HEK293 (cell line): ENCODE data around the gene TES.

Experiments
- CTCF ChIA-PET: fragments of 350-600 bp; formaldehyde crosslinking; extraction: SDS; loops from one replicate; lab custom pipeline; 2021; ENCODE audit warnings: antibody characterized with exemption; lab: Yijun Ruan, JAX
- POLR2A ChIA-PET: fragments of 300-600 bp; formaldehyde crosslinking; extraction: SDS; loops from one replicate; lab custom pipeline; 2020; ENCODE audit warnings: antibody characterized with exemption, inconsistent platforms; lab: Yijun Ruan, JAX
- H3K27ac ChIP-seq: fragments of 200-500 bp; sonication (Bioruptor generic); 2 replicates; pipeline ENCODE4 v1.5.1; 2014; ENCODE audit warnings: low read depth, low read length, control low read depth, inconsistent platforms; ENCODE audit errors: extremely low read depth
- H3K36me3 ChIP-seq, 2 experiments: fragments of 200-500 bp in 1 of 2; sonication (Bioruptor generic) in 1 of 2; 1 replicate in 1 of 2; 2 replicates in 1 of 2; pipeline ENCODE4 v1.5.1; 2014 to 2017; ENCODE audit warnings: inconsistent platforms in 2 of 2, low read length in 2 of 2; ENCODE audit not compliant: control insufficient read depth in 2 of 2, insufficient read depth in 1 of 2
- H3K4me1 ChIP-seq: fragments of 200-500 bp; sonication (Bioruptor generic); 2 replicates; pipeline ENCODE4 v1.5.1; 2014; ENCODE audit warnings: mild to moderate bottlenecking, low read length, inconsistent platforms; ENCODE audit not compliant: control insufficient read depth, insufficient read depth
- H3K4me3 ChIP-seq: 2 replicates; pipeline ENCODE4 v1.5.1; 2011; ENCODE audit warnings: low read depth, mild to moderate bottlenecking, control low read depth, low read length, moderate library complexity
- H3K9me3 ChIP-seq: fragments of 200-500 bp; sonication (Bioruptor generic); 2 replicates; pipeline ENCODE4 v1.5.1; 2014; ENCODE audit warnings: low read depth, low read length, inconsistent platforms; ENCODE audit not compliant: control insufficient read depth, insufficient read depth
- BCL11A ChIP-seq: fragments of 450-650 bp; formaldehyde crosslinking; IDR thresholded peaks from 2 replicates; pipeline ENCODE4 v1.5.1; 2016; ENCODE audit warnings: low read depth, missing biosample characterization, missing genetic modification characterization
- BCL11B ChIP-seq: fragments of 450-650 bp; formaldehyde crosslinking; IDR thresholded peaks from 2 replicates; pipeline ENCODE4 v1.5.1; 2016; ENCODE audit warnings: low read depth, missing biosample characterization, missing genetic modification characterization
- FEZF1 ChIP-seq: fragments of 450-650 bp; formaldehyde crosslinking; IDR thresholded peaks from 2 replicates; pipeline ENCODE4 v1.5.1; 2016; ENCODE audit warnings: missing biosample characterization, missing genetic modification characterization
- HOXA7 ChIP-seq: sonication (generic); formaldehyde crosslinking; IDR thresholded peaks from 2 replicates; pipeline ENCODE4 v1.8.1; 2022; ENCODE audit warnings: missing genetic modification reagents, borderline replicate concordance
- MZF1 ChIP-seq: fragments of 450-650 bp; formaldehyde crosslinking; IDR thresholded peaks from 2 replicates; pipeline ENCODE4 v1.5.1; 2017; ENCODE audit warnings: missing biosample characterization, missing genetic modification characterization, borderline replicate concordance
- REPIN1 ChIP-seq: fragments of 450-650 bp; formaldehyde crosslinking; IDR thresholded peaks from 2 replicates; pipeline ENCODE4 v1.5.1; 2017; ENCODE audit warnings: missing biosample characterization, missing genetic modification characterization, low read depth
- SETDB1 ChIP-seq: IDR thresholded peaks from one replicate; pipeline ENCODE4 v1.6.1; 2017; ENCODE audit warnings: mild to moderate bottlenecking, low read length, moderate library complexity, mixed read lengths; ENCODE audit not compliant: insufficient read length
- WT1 ChIP-seq: fragments of 450-650 bp; formaldehyde crosslinking; IDR thresholded peaks from 2 replicates; pipeline ENCODE4 v1.5.1; 2016; ENCODE audit warnings: missing biosample characterization, missing genetic modification characterization
- ZBTB48 ChIP-seq: fragments of 450-650 bp; formaldehyde crosslinking; IDR thresholded peaks from 2 replicates; pipeline ENCODE4 v1.5.1; 2016; ENCODE audit warnings: missing biosample characterization, missing genetic modification characterization
- ZEB2 ChIP-seq: fragments of 450-650 bp; formaldehyde crosslinking; IDR thresholded peaks from 2 replicates; pipeline ENCODE4 v1.5.1; 2016; ENCODE audit warnings: missing biosample characterization, missing genetic modification characterization
- ZNF174 ChIP-seq: fragments of 450-650 bp; formaldehyde crosslinking; IDR thresholded peaks from 2 replicates; pipeline ENCODE4 v1.5.0; 2017; ENCODE audit warnings: missing biosample characterization, mild to moderate bottlenecking, missing genetic modification characterization
- ZNF248 ChIP-seq: fragments of 450-650 bp; formaldehyde crosslinking; IDR thresholded peaks from 2 replicates; pipeline ENCODE4 v1.5.1; 2017; ENCODE audit warnings: missing biosample characterization, missing genetic modification characterization
- ZNF266 ChIP-seq: fragments of 450-650 bp; formaldehyde crosslinking; IDR thresholded peaks from 2 replicates; pipeline ENCODE4 v1.5.1; 2016; ENCODE audit warnings: missing biosample characterization, missing genetic modification characterization, low read depth
- ZNF302 ChIP-seq: fragments of 450-650 bp; formaldehyde crosslinking; IDR thresholded peaks from 2 replicates; pipeline ENCODE4 v1.5.1; 2016; ENCODE audit warnings: missing biosample characterization, missing genetic modification characterization, low read depth
- ZNF350 ChIP-seq: fragments of 450-650 bp; formaldehyde crosslinking; IDR thresholded peaks from 2 replicates; pipeline ENCODE4 v1.5.0; 2017; ENCODE audit warnings: missing biosample characterization, mild to moderate bottlenecking, missing genetic modification characterization
- ZNF473 ChIP-seq: fragments of 450-650 bp; formaldehyde crosslinking; IDR thresholded peaks from 2 replicates; pipeline ENCODE4 v1.5.1; 2017; ENCODE audit warnings: missing biosample characterization, missing genetic modification characterization
- ZNF549 ChIP-seq: fragments of 450-650 bp; IDR thresholded peaks from 2 replicates; pipeline ENCODE4 v1.5.1; 2018; ENCODE audit warnings: missing biosample characterization, missing genetic modification characterization, mild to moderate bottlenecking, inconsistent platforms, moderate library complexity
- ZNF561 ChIP-seq: fragments of 450-650 bp; IDR thresholded peaks from 2 replicates; pipeline ENCODE4 v1.5.1; 2018; ENCODE audit warnings: missing biosample characterization, missing genetic modification characterization, borderline replicate concordance
- ZNF621 ChIP-seq: fragments of 450-650 bp; formaldehyde crosslinking; IDR thresholded peaks from 2 replicates; pipeline ENCODE4 v1.5.1; 2017; ENCODE audit warnings: missing biosample characterization, missing genetic modification characterization
- ZNF629 ChIP-seq: fragments of 450-650 bp; formaldehyde crosslinking; IDR thresholded peaks from 2 replicates; pipeline ENCODE4 v1.5.1; 2017; ENCODE audit warnings: missing biosample characterization, missing genetic modification characterization
- ZNF660 ChIP-seq: fragments of 450-650 bp; IDR thresholded peaks from 2 replicates; pipeline ENCODE4 v1.5.1; 2018; ENCODE audit warnings: missing biosample characterization, mild to moderate bottlenecking, missing genetic modification characterization
- ZNF707 ChIP-seq: fragments of 450-650 bp; formaldehyde crosslinking; IDR thresholded peaks from 2 replicates; pipeline ENCODE4 v1.5.1; 2016; ENCODE audit warnings: missing biosample characterization, missing genetic modification characterization
- ZNF747 ChIP-seq: fragments of 450-650 bp; formaldehyde crosslinking; IDR thresholded peaks from 2 replicates; pipeline ENCODE4 v1.5.1; 2016; ENCODE audit warnings: missing biosample characterization, missing genetic modification characterization
- ZNF776 ChIP-seq: fragments of 450-650 bp; formaldehyde crosslinking; IDR thresholded peaks from 2 replicates; pipeline ENCODE4 v1.5.0; 2017; ENCODE audit warnings: missing biosample characterization, missing genetic modification characterization, borderline replicate concordance
- TF ChIP-seq, protein P1 (sequence below): fragments of 450-650 bp; formaldehyde crosslinking; IDR thresholded peaks from 2 replicates; pipeline ENCODE4 v1.5.1; 2016; ENCODE audit warnings: missing biosample characterization, missing genetic modification characterization
- TF ChIP-seq, protein P2 (sequence below): fragments of 450-650 bp; formaldehyde crosslinking; IDR thresholded peaks from 2 replicates; pipeline ENCODE4 v1.5.1; 2016; ENCODE audit warnings: missing biosample characterization, missing genetic modification characterization
- TF ChIP-seq, protein P3 (sequence below): fragments of 450-650 bp; formaldehyde crosslinking; IDR thresholded peaks from 2 replicates; pipeline ENCODE4; 2016; ENCODE audit warnings: missing biosample characterization, missing genetic modification characterization
- TF ChIP-seq, protein P4 (sequence below): fragments of 450-650 bp; formaldehyde crosslinking; IDR thresholded peaks from 2 replicates; pipeline ENCODE4 v1.5.1; 2016; ENCODE audit warnings: missing biosample characterization, missing genetic modification characterization

The TES gene

DNA sequence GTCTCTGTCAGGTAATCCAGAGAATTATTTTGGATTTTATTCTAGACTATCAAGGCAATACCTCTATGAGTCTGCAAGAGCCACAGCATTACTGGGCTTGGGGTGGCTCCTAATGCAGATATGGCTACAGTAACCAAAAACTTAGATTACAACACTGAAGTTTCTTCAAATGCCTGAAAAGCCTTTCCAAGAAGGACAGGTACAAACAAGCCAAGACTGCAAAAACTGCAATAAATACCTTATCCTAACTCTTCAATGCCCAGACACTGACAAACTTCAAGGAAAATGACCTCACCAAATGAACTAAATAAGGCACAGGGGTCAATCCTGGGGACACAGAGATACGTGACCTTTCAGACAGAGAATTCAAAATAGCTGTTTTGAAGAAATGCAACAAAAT lies 82.0 kb downstream of the TES start:
- ChIA-PET POLR2A (no interaction called here), CTCF (no interaction called here)
- H3K4me3 ChIP-seq: no peak overlapping the region
- H3K27ac ChIP-seq: no peak overlapping the region
- no peaks in the 10 kb centered on the region; the same call in 1 of the 2 replicates for H3K4me1 ChIP-seq
- no peaks in the 10 kb centered on the region for H3K36me3 ChIP-seq
- TF ChIP-seq ZEB2 (tag by site-specific recombination) (no peak), ZNF747 (no peak), ZNF561 (tag by site-specific recombination) (no peak), MZF1 (tag by site-specific recombination) (no peak), BCL11B (tag by site-specific recombination) (no peak), ZNF660 (tag by site-specific recombination) (no peak), REPIN1 (no peak), ZNF549 (tag by site-specific recombination) (no peak), ZBTB48 (tag by site-specific recombination) (no peak)
- TF ChIP-seq, protein P1, sequence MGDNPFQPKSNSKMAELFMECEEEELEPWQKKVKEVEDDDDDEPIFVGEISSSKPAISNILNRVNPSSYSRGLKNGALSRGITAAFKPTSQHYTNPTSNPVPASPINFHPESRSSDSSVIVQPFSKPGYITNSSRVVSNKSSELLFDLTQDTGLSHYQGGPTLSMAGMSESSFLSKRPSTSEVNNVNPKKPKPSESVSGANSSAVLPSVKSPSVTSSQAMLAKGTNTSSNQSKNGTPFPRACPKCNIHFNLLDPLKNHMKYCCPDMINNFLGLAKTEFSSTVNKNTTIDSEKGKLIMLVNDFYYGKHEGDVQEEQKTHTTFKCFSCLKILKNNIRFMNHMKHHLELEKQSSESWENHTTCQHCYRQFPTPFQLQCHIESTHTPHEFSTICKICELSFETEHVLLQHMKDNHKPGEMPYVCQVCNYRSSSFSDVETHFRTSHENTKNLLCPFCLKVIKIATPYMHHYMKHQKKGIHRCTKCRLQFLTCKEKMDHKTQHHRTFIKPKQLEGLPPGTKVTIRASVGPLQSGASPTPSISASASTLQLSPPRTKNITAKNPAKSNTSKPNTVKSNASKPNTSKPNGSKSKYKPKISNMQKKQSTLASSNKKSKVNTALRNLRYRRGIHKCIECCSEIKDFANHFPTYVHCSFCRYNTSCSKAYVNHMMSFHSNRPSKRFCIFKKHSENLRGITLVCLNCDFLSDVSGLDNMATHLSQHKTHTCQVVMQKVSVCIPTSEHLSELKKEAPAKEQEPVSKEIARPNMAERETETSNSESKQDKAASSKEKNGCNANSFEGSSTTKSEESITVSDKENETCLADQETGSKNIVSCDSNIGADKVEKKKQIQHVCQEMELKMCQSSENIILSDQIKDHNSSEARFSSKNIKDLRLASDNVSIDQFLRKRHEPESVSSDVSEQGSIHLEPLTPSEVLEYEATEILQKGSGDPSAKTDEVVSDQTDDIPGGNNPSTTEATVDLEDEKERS (tag by site-specific recombination): no peak
- TF ChIP-seq, protein P2, sequence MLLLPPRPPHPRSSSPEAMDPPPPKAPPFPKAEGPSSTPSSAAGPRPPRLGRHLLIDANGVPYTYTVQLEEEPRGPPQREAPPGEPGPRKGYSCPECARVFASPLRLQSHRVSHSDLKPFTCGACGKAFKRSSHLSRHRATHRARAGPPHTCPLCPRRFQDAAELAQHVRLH (tag by site-specific recombination): no peak
- TF ChIP-seq, protein P3, sequence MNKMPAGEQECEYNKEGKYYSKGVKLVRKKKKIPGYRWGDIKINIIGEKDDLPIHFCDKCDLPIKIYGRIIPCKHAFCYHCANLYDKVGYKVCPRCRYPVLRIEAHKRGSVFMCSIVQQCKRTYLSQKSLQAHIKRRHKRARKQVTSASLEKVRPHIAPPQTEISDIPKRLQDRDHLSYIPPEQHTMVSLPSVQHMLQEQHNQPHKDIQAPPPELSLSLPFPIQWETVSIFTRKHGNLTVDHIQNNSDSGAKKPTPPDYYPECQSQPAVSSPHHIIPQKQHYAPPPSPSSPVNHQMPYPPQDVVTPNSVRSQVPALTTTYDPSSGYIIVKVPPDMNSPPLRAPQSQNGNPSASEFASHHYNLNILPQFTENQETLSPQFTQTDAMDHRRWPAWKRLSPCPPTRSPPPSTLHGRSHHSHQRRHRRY: no peak
- H3K9me3 ChIP-seq: no peaks in the 10 kb centered on the region

DNA sequence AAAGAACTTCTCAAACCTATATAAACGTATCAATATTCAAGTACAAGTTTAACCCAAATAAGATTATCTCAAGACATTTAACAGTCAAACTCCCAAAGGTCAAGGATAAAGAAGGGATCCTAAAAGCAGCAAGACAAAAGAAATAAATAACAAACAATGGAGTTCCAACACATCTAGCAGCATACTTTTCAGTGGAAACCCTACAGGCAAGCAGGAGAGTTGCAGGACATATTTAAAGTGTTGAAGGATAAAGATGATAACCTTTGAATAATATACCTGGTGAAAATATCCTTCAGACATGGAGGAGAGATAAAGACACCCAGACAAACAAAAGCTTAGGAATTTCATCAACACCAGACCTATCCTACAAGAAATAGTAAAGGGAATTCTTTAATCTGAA lies 82.8 kb downstream of the TES start:
- Histone ChIP-seq H3K9me3 (no peaks in the 10 kb centered on the region), H3K4me1 (no peaks in the 10 kb centered on the region; the same call in 1 of the 2 replicates), H3K36me3 (no peaks in the 10 kb centered on the region), H3K4me3 (no peak overlapping the region), H3K27ac (no peak overlapping the region)
- ChIA-PET POLR2A (no interaction called here), CTCF (interaction anchor here (0.9 kb wide), 1 partner anchor 11 kb away, joined by 6 read pairs; no protein-coding TSS in a partner anchor)
- no peak for TF ChIP-seq ZNF302 (tag by site-specific recombination)
- no peak for TF ChIP-seq FEZF1 (tag by site-specific recombination)
- no peak for TF ChIP-seq ZNF473
- TF ChIP-seq ZNF266 (tag by site-specific recombination): no peak
- no peak for TF ChIP-seq ZNF707 (tag by site-specific recombination)
- no peak for TF ChIP-seq HOXA7 (CRISPR knock-in tag)
- no peak for TF ChIP-seq ZNF629 (tag by site-specific recombination)
- TF ChIP-seq WT1 (tag by site-specific recombination): no peak
- TF ChIP-seq, protein P4, sequence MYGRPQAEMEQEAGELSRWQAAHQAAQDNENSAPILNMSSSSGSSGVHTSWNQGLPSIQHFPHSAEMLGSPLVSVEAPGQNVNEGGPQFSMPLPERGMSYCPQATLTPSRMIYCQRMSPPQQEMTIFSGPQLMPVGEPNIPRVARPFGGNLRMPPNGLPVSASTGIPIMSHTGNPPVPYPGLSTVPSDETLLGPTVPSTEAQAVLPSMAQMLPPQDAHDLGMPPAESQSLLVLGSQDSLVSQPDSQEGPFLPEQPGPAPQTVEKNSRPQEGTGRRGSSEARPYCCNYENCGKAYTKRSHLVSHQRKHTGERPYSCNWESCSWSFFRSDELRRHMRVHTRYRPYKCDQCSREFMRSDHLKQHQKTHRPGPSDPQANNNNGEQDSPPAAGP (tag by site-specific recombination): no peak
- no peak for TF ChIP-seq ZNF248 (tag by site-specific recombination)
- TF ChIP-seq SETDB1: no peak
- no peak for TF ChIP-seq ZNF350
- no peak for TF ChIP-seq ZNF621
- no peak for TF ChIP-seq ZNF776 (tag by site-specific recombination)
- no peak for TF ChIP-seq BCL11A (tag by site-specific recombination)
- TF ChIP-seq ZNF174 (tag by site-specific recombination): no peak
